ENCODE results near the gene PRKAR1B.

Gene PRKAR1B

DNA sequence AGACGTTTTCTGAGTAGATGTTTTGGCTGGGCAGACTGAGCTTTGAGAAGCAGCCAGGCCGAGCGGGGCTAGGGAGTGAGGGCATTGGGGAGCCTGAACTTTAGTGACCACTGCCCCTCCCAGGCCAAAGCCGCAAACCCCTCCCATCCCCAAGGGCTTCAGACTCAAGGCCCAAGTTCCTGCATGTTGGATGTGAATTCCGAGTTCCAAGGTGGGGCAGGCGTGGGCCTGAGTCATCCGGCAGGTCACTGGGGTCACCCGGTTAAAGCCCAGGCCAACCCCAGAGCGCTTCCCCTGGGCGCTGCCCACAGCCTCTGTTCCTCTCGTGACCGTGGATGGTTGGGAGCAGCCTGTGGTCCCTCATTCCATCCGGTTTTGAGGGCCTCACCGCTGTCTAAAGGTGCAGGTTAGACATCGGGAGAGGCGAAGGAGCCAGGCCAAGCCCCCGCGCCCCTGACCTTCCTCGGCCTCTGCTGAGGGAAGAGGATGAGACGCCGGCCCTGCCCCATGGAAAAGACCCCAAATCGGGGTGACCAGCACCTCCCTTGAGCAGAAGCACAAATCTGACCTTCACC lies 200.5 kb downstream of the PRKAR1B start:
- no peak overlapping the region for H3K23ac ChIP-seq (ENCODE audit: low read depth, low read length, poor library complexity)
- no peaks in the 10 kb centered on the region for H3K36me3 ChIP-seq (replicated peaks in 1 of 2; ENCODE audit: control insufficient read depth in 2 of 2, insufficient read depth in 2 of 2, low read length in 2 of 2)
- H3K4me2 ChIP-seq (ENCODE audit: insufficient read depth, low read length, poor library complexity, severe bottlenecking) = no peak overlapping the region
- H3K9me3 ChIP-seq (replicated peaks in 1 of 2; ENCODE audit: control insufficient read depth in 2 of 2, insufficient read depth in 1 of 2, low read depth in 1 of 2, low read length in 2 of 2) = peaks cover 0 to 2% of the 10 kb centered on the region in 2 donors
- WGBS, 2 donors (ENCODE audit: extremely low coverage in 2 of 2, insufficient read length in 2 of 2, insufficient replicate concordance in 1 of 2) = no CpG with 5 or more reads among the region's 22 CpGs
- H3K27ac ChIP-seq (replicated peaks; ENCODE audit: low read length) = no peak overlapping the region
- H3K4me1 ChIP-seq (ENCODE audit: control insufficient read depth in 2 of 2, insufficient read depth in 1 of 2, low read depth in 1 of 2, low read length in 2 of 2) = peaks cover 2 to 5% of the 10 kb centered on the region in 2 donors
- no peak overlapping the region for H2BK12ac ChIP-seq (ENCODE audit: low read length)
- peaks cover 19 to 57% (median 29%) of the 10 kb centered on the region in 3 experiments for H3K27me3 ChIP-seq (ENCODE audit: control insufficient read depth in 3 of 3, insufficient read depth in 3 of 3, low read depth in 1 of 3, low read length in 3 of 3)
- H3K14ac ChIP-seq (ENCODE audit: low read length) = no peak overlapping the region
- no peak overlapping the region for H3K9ac ChIP-seq (ENCODE audit: low read depth, low read length, poor library complexity)
- H3K4me3 ChIP-seq (ENCODE audit: low read length in 2 of 2) = no peak overlapping the region
- H4K8ac ChIP-seq (ENCODE audit: low read depth, low read length) = no peak overlapping the region
- no peaks in the 10 kb centered on the region for H3K79me1 ChIP-seq (ENCODE audit: low read depth, low read length)
- no peak overlapping the region for H4K91ac ChIP-seq (ENCODE audit: low read depth, low read length, poor library complexity)
- H2AFZ ChIP-seq (ENCODE audit: low read length) = no peak overlapping the region
- H2BK120ac ChIP-seq (ENCODE audit: low read depth, low read length) = no peak overlapping the region
- no peak overlapping the region for H2BK15ac ChIP-seq (ENCODE audit: low read length)
- H2BK5ac ChIP-seq (ENCODE audit: low read length) = no peak overlapping the region
- no peak overlapping the region for H3K18ac ChIP-seq (ENCODE audit: low read length)
- no peak overlapping the region for H3K4ac ChIP-seq (ENCODE audit: low read length)
- DNase-seq (ENCODE audit: low spot score) = no peak
- H2AK5ac ChIP-seq (ENCODE audit: low read depth, low read length) = no peak overlapping the region

DNA sequence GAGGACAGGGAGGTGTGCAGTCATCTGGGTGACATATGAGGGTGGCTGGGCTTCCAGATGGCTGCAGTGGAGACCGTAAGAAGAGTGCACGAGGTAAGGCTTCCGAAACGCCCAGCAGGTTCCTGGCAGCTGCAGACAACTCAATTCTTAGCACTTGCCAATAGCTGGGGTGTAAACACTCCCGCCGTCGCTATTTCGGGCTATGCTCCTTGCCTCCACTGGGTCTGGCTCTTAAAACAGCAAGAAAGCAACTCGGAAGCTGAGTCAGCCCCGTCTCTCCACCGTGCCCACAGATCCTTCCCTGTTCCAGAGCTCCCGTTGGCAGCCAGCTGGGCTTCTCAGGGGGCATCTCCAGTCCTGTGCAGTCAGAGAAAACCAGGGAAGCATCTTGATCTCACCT lies 201.3 kb downstream of the PRKAR1B start:
- Histone ChIP-seq H2BK120ac (ENCODE audit: low read depth, low read length) (no peak overlapping the region), H2AK5ac (ENCODE audit: low read depth, low read length) (no peak overlapping the region), H3K4me1 (ENCODE audit: control insufficient read depth in 2 of 2, insufficient read depth in 1 of 2, low read depth in 1 of 2, low read length in 2 of 2) (peaks cover 2 to 11% of the 10 kb centered on the region in 2 donors), H2BK12ac (ENCODE audit: low read length) (no peak overlapping the region), H3K4me3 (ENCODE audit: low read length in 2 of 2) (peak overlapping the region in 1 of 2 donors; percentile 57), H4K91ac (ENCODE audit: low read depth, low read length, poor library complexity) (no peak overlapping the region), H2AFZ (ENCODE audit: low read length) (no peak overlapping the region), H3K27ac (replicated peaks; ENCODE audit: low read length) (no peak overlapping the region), H3K27me3 (ENCODE audit: control insufficient read depth in 3 of 3, insufficient read depth in 3 of 3, low read depth in 1 of 3, low read length in 3 of 3) (peaks cover 27 to 66% (median 37%) of the 10 kb centered on the region in 3 experiments), H3K9me3 (replicated peaks in 1 of 2; ENCODE audit: control insufficient read depth in 2 of 2, insufficient read depth in 1 of 2, low read depth in 1 of 2, low read length in 2 of 2) (peaks cover 0 to 2% of the 10 kb centered on the region in 2 donors), H3K18ac (ENCODE audit: low read length) (no peak overlapping the region), H4K8ac (ENCODE audit: low read depth, low read length) (no peak overlapping the region), H3K23ac (ENCODE audit: low read depth, low read length, poor library complexity) (no peak overlapping the region), H2BK5ac (ENCODE audit: low read length) (no peak overlapping the region), H3K14ac (ENCODE audit: low read length) (no peak overlapping the region), H3K4ac (ENCODE audit: low read length) (no peak overlapping the region), H3K9ac (ENCODE audit: low read depth, low read length, poor library complexity) (no peak overlapping the region), H3K36me3 (replicated peaks in 1 of 2; ENCODE audit: control insufficient read depth in 2 of 2, insufficient read depth in 2 of 2, low read length in 2 of 2) (no peaks in the 10 kb centered on the region), H3K4me2 (ENCODE audit: insufficient read depth, low read length, poor library complexity, severe bottlenecking) (no peak overlapping the region), H3K79me1 (ENCODE audit: low read depth, low read length) (no peaks in the 10 kb centered on the region), H2BK15ac (ENCODE audit: low read length) (no peak overlapping the region)
- no peak for DNase-seq (ENCODE audit: low spot score)
- WGBS, 2 donors (ENCODE audit: extremely low coverage in 2 of 2, insufficient read length in 2 of 2, insufficient replicate concordance in 1 of 2) = no CpG with 5 or more reads among the region's 12 CpGs

DNA sequence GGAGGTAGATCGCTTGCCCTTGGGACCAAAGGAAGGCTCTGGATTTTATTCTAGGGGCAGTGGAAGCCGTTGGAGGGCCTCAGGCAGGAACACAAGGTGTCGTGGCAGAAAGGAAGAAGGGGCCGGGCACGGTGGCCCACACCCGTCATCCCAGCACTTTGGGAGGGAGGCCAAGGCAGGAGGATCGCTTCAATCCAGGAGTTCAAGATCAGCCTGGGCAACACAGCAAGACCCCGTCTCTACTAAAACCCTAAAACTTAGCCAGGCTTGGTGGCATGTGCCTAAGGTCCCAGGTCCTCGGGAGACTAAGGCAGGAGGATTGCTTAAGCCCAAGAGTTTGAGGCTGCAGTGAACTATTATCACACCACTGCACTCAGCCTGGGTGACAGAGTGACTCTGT lies 202.3 kb downstream of the PRKAR1B start:
- H4K91ac ChIP-seq (ENCODE audit: low read depth, low read length, poor library complexity) = no peak overlapping the region
- no peak for DNase-seq (ENCODE audit: low spot score)
- H3K18ac ChIP-seq (ENCODE audit: low read length) = no peak overlapping the region
- H3K23ac ChIP-seq (ENCODE audit: low read depth, low read length, poor library complexity) = no peak overlapping the region
- H2AFZ ChIP-seq (ENCODE audit: low read length) = no peak overlapping the region
- peak overlapping the region; percentile 20 for H2AK5ac ChIP-seq (ENCODE audit: low read depth, low read length)
- H3K36me3 ChIP-seq (replicated peaks in 1 of 2; ENCODE audit: control insufficient read depth in 2 of 2, insufficient read depth in 2 of 2, low read length in 2 of 2) = no peaks in the 10 kb centered on the region
- no peak overlapping the region for H3K14ac ChIP-seq (ENCODE audit: low read length)
- H3K4me3 ChIP-seq (ENCODE audit: low read length in 2 of 2) = no peak overlapping the region
- no peaks in the 10 kb centered on the region for H3K79me1 ChIP-seq (ENCODE audit: low read depth, low read length)
- no peak overlapping the region for H2BK12ac ChIP-seq (ENCODE audit: low read length)
- no CpG with 5 or more reads among the region's 9 CpGs for WGBS, 2 donors (ENCODE audit: extremely low coverage in 2 of 2, insufficient read length in 2 of 2, insufficient replicate concordance in 1 of 2)
- H3K4ac ChIP-seq (ENCODE audit: low read length) = no peak overlapping the region
- peaks cover 31 to 67% (median 47%) of the 10 kb centered on the region in 3 experiments for H3K27me3 ChIP-seq (ENCODE audit: control insufficient read depth in 3 of 3, insufficient read depth in 3 of 3, low read depth in 1 of 3, low read length in 3 of 3)
- no peak overlapping the region for H3K9ac ChIP-seq (ENCODE audit: low read depth, low read length, poor library complexity)
- H3K9me3 ChIP-seq (replicated peaks in 1 of 2; ENCODE audit: control insufficient read depth in 2 of 2, insufficient read depth in 1 of 2, low read depth in 1 of 2, low read length in 2 of 2) = peaks cover 0 to 2% of the 10 kb centered on the region in 2 donors
- no peak overlapping the region for H2BK15ac ChIP-seq (ENCODE audit: low read length)
- H3K27ac ChIP-seq (replicated peaks; ENCODE audit: low read length) = no peak overlapping the region
- H2BK120ac ChIP-seq (ENCODE audit: low read depth, low read length) = no peak overlapping the region
- H2BK5ac ChIP-seq (ENCODE audit: low read length) = no peak overlapping the region
- H4K8ac ChIP-seq (ENCODE audit: low read depth, low read length) = no peak overlapping the region
- H3K4me1 ChIP-seq (ENCODE audit: control insufficient read depth in 2 of 2, insufficient read depth in 1 of 2, low read depth in 1 of 2, low read length in 2 of 2) = peaks cover 2 to 14% of the 10 kb centered on the region in 2 donors
- H3K4me2 ChIP-seq (ENCODE audit: insufficient read depth, low read length, poor library complexity, severe bottlenecking) = no peak overlapping the region

DNA sequence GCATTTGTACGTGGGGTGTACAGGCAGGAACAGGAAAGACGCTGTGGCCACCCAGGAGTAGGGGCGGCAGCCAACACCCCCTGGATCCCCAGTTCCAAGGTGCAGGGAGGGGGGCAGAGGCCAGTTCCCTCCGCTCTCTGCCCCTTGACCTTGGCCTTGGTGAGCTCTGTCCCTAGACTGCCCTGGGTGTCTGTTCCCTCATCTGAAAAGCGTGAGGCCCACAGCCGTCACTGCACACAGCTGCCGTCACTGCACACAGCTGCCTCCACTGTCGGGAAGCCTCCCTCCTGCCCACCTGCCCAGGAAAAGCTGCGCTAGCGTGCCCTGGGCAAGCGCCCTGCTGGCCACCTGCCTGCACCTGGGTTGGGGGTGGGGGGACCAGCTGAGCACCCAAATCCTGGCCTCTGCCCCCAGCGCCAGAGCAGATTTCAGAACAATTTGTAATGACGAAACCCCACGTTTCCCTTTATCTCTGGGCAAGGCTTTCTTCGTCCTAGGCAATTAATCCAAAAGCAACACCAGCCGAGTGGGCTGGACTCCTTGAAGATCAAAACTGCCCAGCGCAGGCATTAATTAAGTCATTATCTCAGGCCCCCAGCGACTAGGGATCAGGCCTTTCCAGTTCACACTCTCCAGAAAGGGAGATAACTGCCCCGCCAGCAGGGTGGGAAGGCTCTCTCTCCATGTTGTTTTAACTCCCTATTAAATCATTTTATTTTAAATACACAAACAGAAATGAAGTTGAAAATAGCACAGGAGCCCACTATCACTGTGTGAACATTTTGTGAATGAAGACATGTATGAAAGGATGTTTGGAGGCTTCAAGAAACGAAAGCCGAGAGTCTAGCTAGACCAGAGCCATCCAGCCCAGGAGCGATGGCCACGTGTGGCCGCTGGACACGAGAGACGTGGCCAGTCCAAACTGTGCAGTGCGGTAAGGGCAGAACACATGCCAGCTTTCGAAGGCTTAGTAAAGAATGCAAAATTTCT lies 203.4 kb downstream of the PRKAR1B start:
- H4K8ac ChIP-seq (ENCODE audit: low read depth, low read length) = peak overlapping the region; percentile 56
- H3K79me1 ChIP-seq (ENCODE audit: low read depth, low read length) = no peaks in the 10 kb centered on the region
- H2AFZ ChIP-seq (ENCODE audit: low read length) = no peak overlapping the region
- no peak overlapping the region for H3K4me2 ChIP-seq (ENCODE audit: insufficient read depth, low read length, poor library complexity, severe bottlenecking)
- no peak overlapping the region for H3K4me3 ChIP-seq (ENCODE audit: low read length in 2 of 2)
- peak overlapping the region; percentile 76 for H3K18ac ChIP-seq (ENCODE audit: low read length)
- peak overlapping the region; percentile 76 for H3K4ac ChIP-seq (ENCODE audit: low read length)
- DNase-seq (ENCODE audit: low spot score) = no peak
- H2AK5ac ChIP-seq (ENCODE audit: low read depth, low read length) = peak overlapping the region; percentile 86
- no peak overlapping the region for H4K91ac ChIP-seq (ENCODE audit: low read depth, low read length, poor library complexity)
- peaks cover 0 to 2% of the 10 kb centered on the region in 2 donors for H3K9me3 ChIP-seq (replicated peaks in 1 of 2; ENCODE audit: control insufficient read depth in 2 of 2, insufficient read depth in 1 of 2, low read depth in 1 of 2, low read length in 2 of 2)
- H3K4me1 ChIP-seq (ENCODE audit: control insufficient read depth in 2 of 2, insufficient read depth in 1 of 2, low read depth in 1 of 2, low read length in 2 of 2) = peaks cover 6 to 14% of the 10 kb centered on the region in 2 donors
- no peak overlapping the region for H3K27ac ChIP-seq (replicated peaks; ENCODE audit: low read length)
- no peak overlapping the region for H3K9ac ChIP-seq (ENCODE audit: low read depth, low read length, poor library complexity)
- H3K23ac ChIP-seq (ENCODE audit: low read depth, low read length, poor library complexity) = peak overlapping the region; percentile 90
- peak overlapping the region; percentile 27 for H2BK15ac ChIP-seq (ENCODE audit: low read length)
- peak overlapping the region; percentile 90 for H3K14ac ChIP-seq (ENCODE audit: low read length)
- no peak overlapping the region for H2BK12ac ChIP-seq (ENCODE audit: low read length)
- H2BK5ac ChIP-seq (ENCODE audit: low read length) = peak overlapping the region; percentile 35
- peaks cover 31 to 70% (median 47%) of the 10 kb centered on the region in 3 experiments for H3K27me3 ChIP-seq (ENCODE audit: control insufficient read depth in 3 of 3, insufficient read depth in 3 of 3, low read depth in 1 of 3, low read length in 3 of 3)
- no CpG with 5 or more reads among the region's 28 CpGs for WGBS, 2 donors (ENCODE audit: extremely low coverage in 2 of 2, insufficient read length in 2 of 2, insufficient replicate concordance in 1 of 2)
- H2BK120ac ChIP-seq (ENCODE audit: low read depth, low read length) = peak overlapping the region; percentile 55
- no peaks in the 10 kb centered on the region for H3K36me3 ChIP-seq (replicated peaks in 1 of 2; ENCODE audit: control insufficient read depth in 2 of 2, insufficient read depth in 2 of 2, low read length in 2 of 2)

All from neuronal stem cell (in vitro differentiated cells).